K562 (cell line): ENCODE data around the gene CSTPP1. TPM values are rescaled to one million over a fixed set of nuclear protein-coding genes. Genes with fewer than 3 reads are reported as not detected.

Experiments
- CTBP1 ChIP-seq: fragments of 450-650 bp; IDR thresholded peaks from 2 replicates; pipeline ENCODE4 v1.6.1; 2016; ENCODE audit warnings: borderline replicate concordance
- CXXC5 ChIP-seq: fragments of 250-450 bp; sonication (Bioruptor Pico); IDR thresholded peaks from 2 replicates; pipeline ENCODE4 v1.8.0; 2022; ENCODE audit warnings: inconsistent platforms, mild to moderate bottlenecking, moderate library complexity
- GABPA ChIP-seq: fragments of 200-800 bp; sonication (Bioruptor generic); conservative IDR thresholded peaks from 2 replicates; pipeline ENCODE4 v1.6.1; 2016; ENCODE audit warnings: low read depth, missing genetic modification characterization, missing compliant biosample characterization
- ID3 ChIP-seq, 2 experiments: fragments of 250-450 bp in 1 of 2; fragments of 450-650 bp in 1 of 2; sonication (Bioruptor Pico) in 1 of 2; IDR thresholded peaks; 2 replicates each; pipeline versions ENCODE4 v1.6.1 to v1.8.0; 2016 to 2021; ENCODE audit warnings: mild to moderate bottlenecking in 2 of 2, moderate library complexity in 2 of 2, missing compliant biosample characterization in 1 of 2, missing genetic modification characterization in 1 of 2
- IRF9 ChIP-seq: fragments of 450-650 bp; IDR thresholded peaks from 2 replicates; pipeline ENCODE4 v1.6.1; 2016; ENCODE audit warnings: missing biosample characterization, missing genetic modification characterization
- KDM5B ChIP-seq: fragments of 200-600 bp; sonication (generic); IDR thresholded peaks from 2 replicates; pipeline ENCODE4 v1.6.1; 2012; ENCODE audit warnings: low read depth, mild to moderate bottlenecking, moderate library complexity, low read length, control low read depth, inconsistent platforms; ENCODE audit not compliant: insufficient replicate concordance
- KLF13 ChIP-seq: fragments of 450-650 bp; IDR thresholded peaks from 2 replicates; pipeline ENCODE4 v1.6.1; 2016; ENCODE audit warnings: missing genetic modification characterization, low read depth, mild to moderate bottlenecking, missing compliant biosample characterization, moderate library complexity, borderline replicate concordance
- KLF16 ChIP-seq: IDR thresholded peaks from 2 replicates; pipeline ENCODE4 v1.6.1; 2016; ENCODE audit warnings: antibody characterized with exemption
- MAFK ChIP-seq: IDR thresholded peaks from 2 replicates; pipeline ENCODE4 v1.6.1; 2011; ENCODE audit warnings: low read length, improper control_type of control experiment
- MECOM ChIP-seq: fragments of 250-450 bp; sonication (Bioruptor Pico); IDR thresholded peaks from 2 replicates; pipeline ENCODE4 v1.8.0; 2022; ENCODE audit warnings: inconsistent platforms
- NFIC ChIP-seq: fragments of 450-650 bp; IDR thresholded peaks from 2 replicates; pipeline ENCODE4 v1.6.1; 2017; ENCODE audit warnings: mild to moderate bottlenecking, inconsistent platforms
- PHB2 ChIP-seq: fragments of 450-650 bp; IDR thresholded peaks from 2 replicates; pipeline ENCODE4 v1.6.1; 2017; ENCODE audit warnings: low read depth
- RBM39 ChIP-seq: fragments of 200-400 bp; formaldehyde crosslinking; optimal IDR thresholded peaks from 2 replicates; pipeline ENCODE3; 2018; ENCODE audit warnings: low read depth, low read length
- RFX7 ChIP-seq: fragments of 250-450 bp; sonication (Bioruptor Pico); IDR thresholded peaks from 2 replicates; pipeline ENCODE4 v1.5.1; 2021; ENCODE audit warnings: mild to moderate bottlenecking
- SAFB ChIP-seq: fragments of 200-400 bp; formaldehyde crosslinking; IDR thresholded peaks from 2 replicates; pipeline ENCODE4 v1.6.1; 2017; ENCODE audit warnings: low read depth, low read length, borderline replicate concordance
- TEAD2 ChIP-seq: fragments of 450-650 bp; IDR thresholded peaks from 2 replicates; pipeline ENCODE4 v1.6.1; 2016; ENCODE audit warnings: missing genetic modification characterization, control low read depth, missing compliant biosample characterization
- TGIF2 ChIP-seq: sonication (generic); formaldehyde crosslinking; IDR thresholded peaks from 2 replicates; pipeline ENCODE4 v1.8.1; 2022; ENCODE audit warnings: mild to moderate bottlenecking, missing genetic modification reagents, moderate library complexity
- ZBTB12 ChIP-seq: fragments of 250-450 bp; sonication (Bioruptor Pico); IDR thresholded peaks from 2 replicates; pipeline ENCODE4 v1.4.0; 2020
- ZNF121 ChIP-seq: sonication (generic); formaldehyde crosslinking; conservative IDR thresholded peaks from 2 replicates; pipeline ENCODE4 v1.8.0; 2022; ENCODE audit warnings: missing genetic modification reagents
- ZNF239 ChIP-seq: fragments of 250-450 bp; sonication (Bioruptor Pico); IDR thresholded peaks from 2 replicates; pipeline ENCODE4 v1.4.0; 2020; ENCODE audit warnings: mild to moderate bottlenecking
- ZNF354B ChIP-seq: fragments of 250-450 bp; sonication (Bioruptor Pico); IDR thresholded peaks from 2 replicates; pipeline ENCODE4 v1.4.0; 2020
- ZNF41 ChIP-seq: fragments of 250-450 bp; sonication (Bioruptor Pico); conservative IDR thresholded peaks from 2 replicates; pipeline ENCODE4 v1.4.0; 2020; ENCODE audit warnings: mild to moderate bottlenecking
- ZNF639 ChIP-seq, 2 experiments: fragments of 200-800 bp in 1 of 2; sonication (Bioruptor generic) in 1 of 2; sonication (generic) in 1 of 2; formaldehyde crosslinking in 1 of 2; IDR thresholded peaks in 1 of 2; conservative IDR thresholded peaks in 1 of 2; 2 replicates each; pipeline versions ENCODE4 v1.5.0 to v1.6.1; 2016 to 2020; ENCODE audit warnings: missing compliant biosample characterization in 1 of 2, missing genetic modification characterization in 1 of 2, missing genetic modification reagents in 1 of 2
- polyA plus RNA-seq, 8 experiments: library from polyadenylated mRNA; depleted of rRNA in 4 of 8; stranded (reverse) in 5 of 8; unstranded in 3 of 8; fragments of >200 nt; fragmentation: Nextera tagmentation in 2 of 8; fragmentation: Illumina TruSeq in 1 of 8; extraction: Ambion mirVana in 2 of 8; extraction: Trizol in 1 of 8; gene quantifications; 2 replicates each; pipeline versions ENCODE4 v1.2.1 to v1.2.3, GENCODE V29; 2011 to 2014; ENCODE audit warnings: inconsistent platforms in 1 of 8, missing spikeins in 1 of 8
- total RNA-seq, 7 experiments: library from RNA; depleted of rRNA in 6 of 7; stranded (reverse); fragments of >200 nt in 6 of 7; fragmentation: Illumina TruSeq in 2 of 7; extraction: Trizol in 2 of 7; gene quantifications; 2 replicates each; pipeline versions ENCODE4 v1.2.1 to v1.2.3, GENCODE V29; 2011 to 2021; ENCODE audit warnings: low replicate concordance in 1 of 7
- TF ChIP-seq, protein P1 (sequence below): fragments of 450-650 bp; conservative IDR thresholded peaks from 2 replicates; pipeline ENCODE4 v1.6.1; 2016; ENCODE audit warnings: missing genetic modification characterization, low read depth, mild to moderate bottlenecking, control low read depth, missing compliant biosample characterization

Gene CSTPP1
- total and polyA plus RNA-seq, 9 of the 15 experiments (the other 6 are each of a cell fraction or from before 2014, with no cell fraction given): 6.5 to 17.8 (median 9.2) TPM

GRCh38 chr11:46967962-46968361, 31.4 kb downstream of the CSTPP1 start (continued):
- TF ChIP-seq KDM5B (no peak), RFX7 (CRISPR knock-in tag) (0 out of 2 replicates have a peak, but pooled peaks have one; percentile 51), ZNF121 (CRISPR knock-in tag) (no peak), IRF9 (tag) (peak; percentile 63), MAFK (no peak), CXXC5 (CRISPR knock-in tag) (peak; percentile 56), ZNF639 (CRISPR knock-in tag; conservative IDR thresholded peaks at IDR 0.05 in 1 of 2, IDR thresholded peaks at IDR 0.05 in 1 of 2) (peak in 1 of 2 experiments; percentile 71; a peak in 2 of 4 replicates), ID3 (CRISPR knock-in tag; IDR thresholded peaks at IDR 0.05) (peak; percentile 50; the same call in 1 of the 2 replicates), ID3 (tag; IDR thresholded peaks at IDR 0.05) (0 out of 2 replicates have a peak, but pooled peaks have one; percentile 43), ZNF354B (no peak), RBM39 (no peak), ZBTB12 (peak; percentile 42; the same call in 1 of the 2 replicates), PHB2 (no peak), KLF13 (peak; percentile 69; the same call in 1 of the 2 replicates), MECOM (CRISPR knock-in tag) (peak; percentile 81), GABPA (no peak), NFIC (no peak), SAFB (no peak), ZNF41 (CRISPR knock-in tag) (peak; percentile 83; the same call in 1 of the 2 replicates), TEAD2 (tag) (peak; percentile 67; the same call in 1 of the 2 replicates), KLF16 (no peak), CTBP1 (no peak), TGIF2 (no peak), ZNF239 (CRISPR knock-in tag) (peak; percentile 69)
- TF ChIP-seq, protein P1, sequence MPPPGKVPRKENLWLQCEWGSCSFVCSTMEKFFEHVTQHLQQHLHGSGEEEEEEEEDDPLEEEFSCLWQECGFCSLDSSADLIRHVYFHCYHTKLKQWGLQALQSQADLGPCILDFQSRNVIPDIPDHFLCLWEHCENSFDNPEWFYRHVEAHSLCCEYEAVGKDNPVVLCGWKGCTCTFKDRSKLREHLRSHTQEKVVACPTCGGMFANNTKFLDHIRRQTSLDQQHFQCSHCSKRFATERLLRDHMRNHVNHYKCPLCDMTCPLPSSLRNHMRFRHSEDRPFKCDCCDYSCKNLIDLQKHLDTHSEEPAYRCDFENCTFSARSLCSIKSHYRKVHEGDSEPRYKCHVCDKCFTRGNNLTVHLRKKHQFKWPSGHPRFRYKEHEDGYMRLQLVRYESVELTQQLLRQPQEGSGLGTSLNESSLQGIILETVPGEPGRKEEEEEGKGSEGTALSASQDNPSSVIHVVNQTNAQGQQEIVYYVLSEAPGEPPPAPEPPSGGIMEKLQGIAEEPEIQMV (tag): peak; percentile 73; the same call in 1 of the 2 replicates
